Gastrocnemius medialis (tissue), 4 donors: ENCODE data around the gene PLD2.

Experiments
- POLR2A ChIP-seq, 2 donors: fragments of 450-650 bp; IDR thresholded peaks; one replicate each; pipeline ENCODE4 v1.6.1; 2017; ENCODE audit warnings: antibody characterized with exemption in 2 of 2, mild to moderate bottlenecking in 2 of 2, moderate library complexity in 2 of 2
- TF ChIP-seq, protein P1 (sequence below), 5 experiments: fragments of 450-650 bp in 3 of 5; fragments of 200-600 bp in 2 of 5; sonication (generic) in 2 of 5; IDR thresholded peaks in 4 of 5; conservative IDR thresholded peaks in 1 of 5; 1 replicate in 4 of 5; 2 replicates in 1 of 5; pipeline ENCODE4 v1.5.1; 2016 to 2019; ENCODE audit warnings: antibody characterized with exemption in 5 of 5, mild to moderate bottlenecking in 3 of 5, moderate library complexity in 3 of 5

GRCh38 chr17:4836221-4836620 is 29.3 kb downstream of the PLD2 start:
- TF ChIP-seq, protein P1, sequence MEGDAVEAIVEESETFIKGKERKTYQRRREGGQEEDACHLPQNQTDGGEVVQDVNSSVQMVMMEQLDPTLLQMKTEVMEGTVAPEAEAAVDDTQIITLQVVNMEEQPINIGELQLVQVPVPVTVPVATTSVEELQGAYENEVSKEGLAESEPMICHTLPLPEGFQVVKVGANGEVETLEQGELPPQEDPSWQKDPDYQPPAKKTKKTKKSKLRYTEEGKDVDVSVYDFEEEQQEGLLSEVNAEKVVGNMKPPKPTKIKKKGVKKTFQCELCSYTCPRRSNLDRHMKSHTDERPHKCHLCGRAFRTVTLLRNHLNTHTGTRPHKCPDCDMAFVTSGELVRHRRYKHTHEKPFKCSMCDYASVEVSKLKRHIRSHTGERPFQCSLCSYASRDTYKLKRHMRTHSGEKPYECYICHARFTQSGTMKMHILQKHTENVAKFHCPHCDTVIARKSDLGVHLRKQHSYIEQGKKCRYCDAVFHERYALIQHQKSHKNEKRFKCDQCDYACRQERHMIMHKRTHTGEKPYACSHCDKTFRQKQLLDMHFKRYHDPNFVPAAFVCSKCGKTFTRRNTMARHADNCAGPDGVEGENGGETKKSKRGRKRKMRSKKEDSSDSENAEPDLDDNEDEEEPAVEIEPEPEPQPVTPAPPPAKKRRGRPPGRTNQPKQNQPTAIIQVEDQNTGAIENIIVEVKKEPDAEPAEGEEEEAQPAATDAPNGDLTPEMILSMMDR (IDR thresholded peaks at IDR 0.05 in 4 of 5, conservative IDR thresholded peaks at IDR 0.05 in 1 of 5) = no peak
- no peak for TF ChIP-seq POLR2A (IDR thresholded peaks at IDR 0.05)
